IPS-NIHi11 (cell line): Measurements from ENCODE around the gene QPCTL.
A peak's percentile ranks its signal among the peaks of the same experiment; 100 is the strongest.

ENCODE experiments used
- DNase-seq: peaks from one replicate; pipeline ENCODE4 v3.0.0; 2012; ENCODE audit warnings: mixed read lengths, low spot score

The QPCTL gene

GRCh38 chr19:45692187-45693105, at the start of gene QPCTL:
QPCTL (plus strand) TSS chr19:45692666; CDS start chr19:45692704, 38 bp downstream.
- DNase-seq, result peak; percentile 92

- peak; percentile 72 for DNase-seq
These were observed 49.2 kb upstream of the QPCTL start for GRCh38 chr19:45643024-45643926.

GRCh38 chr19:45643927-45644771, 48.3 kb upstream of the QPCTL start:
- DNase-seq, result no peak

GRCh38 chr19:45645068-45645630, 47.3 kb upstream of the QPCTL start:
- DNase-seq, result no peak

- peak; percentile 90 for DNase-seq
These were observed 46.7 kb upstream of the QPCTL start for GRCh38 chr19:45645631-45646344.

DNA sequence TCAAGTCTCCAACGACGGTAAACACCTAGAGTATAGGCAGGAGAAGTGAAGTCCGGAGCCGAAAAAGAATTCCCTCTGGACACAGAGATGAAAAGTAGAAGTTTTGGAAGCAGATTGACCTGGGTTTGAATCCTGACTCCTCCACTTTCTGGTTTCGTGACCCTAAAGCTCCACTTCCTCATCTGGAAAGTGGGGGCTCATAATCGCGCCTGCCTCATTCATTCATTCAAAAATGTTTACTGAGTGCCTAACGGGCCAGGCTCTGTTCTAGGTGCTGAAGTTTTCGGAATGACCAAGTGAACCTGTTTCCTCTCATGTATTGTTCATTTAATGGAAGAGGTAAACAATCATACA, 46.1 kb upstream of the QPCTL start:
- no peak for DNase-seq

DNA sequence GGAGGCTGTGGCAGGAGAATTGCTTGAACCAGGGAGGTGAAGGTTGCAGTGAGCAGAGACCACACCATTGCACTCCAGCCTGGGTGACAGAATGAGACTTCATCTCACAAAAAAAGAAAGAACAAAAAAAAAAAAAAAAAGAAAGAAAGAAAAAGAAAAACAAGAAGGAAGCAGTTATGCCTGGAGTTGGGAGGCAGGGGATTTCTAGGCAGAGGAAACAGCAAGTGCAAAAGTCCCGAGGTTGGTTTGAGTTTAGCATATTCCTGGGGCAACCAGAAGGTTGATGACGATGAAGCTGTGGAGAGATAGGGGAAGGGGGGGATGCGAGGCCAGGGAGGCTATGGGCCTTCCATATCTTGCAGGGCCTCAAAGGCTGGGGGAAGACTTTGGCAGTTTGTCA, 41.7 kb upstream of the QPCTL start:
- no peak for DNase-seq

DNA sequence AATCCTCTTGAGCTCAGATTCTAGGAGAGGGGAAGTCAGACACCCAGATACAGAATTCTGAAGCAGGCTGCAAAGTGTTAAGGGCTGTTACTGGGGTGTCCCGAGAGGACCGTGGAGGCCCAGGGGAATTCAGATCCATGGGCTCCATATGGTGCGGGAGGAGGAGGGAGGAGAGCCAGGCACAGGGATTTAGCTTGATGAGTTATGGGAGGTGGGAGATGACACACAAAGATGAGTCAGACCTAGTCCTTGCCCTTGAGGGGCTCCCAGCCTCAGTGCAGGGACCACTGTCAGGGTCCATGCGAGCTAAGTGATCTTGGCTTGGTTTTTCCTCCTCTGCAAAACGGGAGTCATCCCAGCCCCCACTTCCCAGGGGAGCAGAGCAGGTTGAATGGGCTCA, 38.8 kb upstream of the QPCTL start:
- DNase-seq, result no peak

DNA sequence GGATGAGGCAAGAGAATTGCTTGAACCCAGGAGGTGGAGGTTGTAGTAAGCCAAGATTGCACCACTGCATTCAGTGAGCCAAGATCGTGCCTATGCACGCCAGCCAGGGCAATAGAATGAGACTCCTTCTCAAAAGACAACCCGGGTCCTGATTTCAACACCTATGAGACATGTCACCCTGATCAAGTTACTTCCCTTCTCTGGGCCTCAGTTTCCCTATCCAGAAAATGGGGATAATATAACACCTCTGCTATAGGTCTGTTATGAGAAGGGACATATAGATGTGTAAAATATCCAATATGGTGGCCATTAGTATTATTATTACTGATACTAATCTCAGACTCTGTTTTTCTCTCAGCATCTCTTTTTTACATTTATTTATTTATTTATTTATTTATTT, 37.4 kb upstream of the QPCTL start:
- DNase-seq, result no peak

DNA sequence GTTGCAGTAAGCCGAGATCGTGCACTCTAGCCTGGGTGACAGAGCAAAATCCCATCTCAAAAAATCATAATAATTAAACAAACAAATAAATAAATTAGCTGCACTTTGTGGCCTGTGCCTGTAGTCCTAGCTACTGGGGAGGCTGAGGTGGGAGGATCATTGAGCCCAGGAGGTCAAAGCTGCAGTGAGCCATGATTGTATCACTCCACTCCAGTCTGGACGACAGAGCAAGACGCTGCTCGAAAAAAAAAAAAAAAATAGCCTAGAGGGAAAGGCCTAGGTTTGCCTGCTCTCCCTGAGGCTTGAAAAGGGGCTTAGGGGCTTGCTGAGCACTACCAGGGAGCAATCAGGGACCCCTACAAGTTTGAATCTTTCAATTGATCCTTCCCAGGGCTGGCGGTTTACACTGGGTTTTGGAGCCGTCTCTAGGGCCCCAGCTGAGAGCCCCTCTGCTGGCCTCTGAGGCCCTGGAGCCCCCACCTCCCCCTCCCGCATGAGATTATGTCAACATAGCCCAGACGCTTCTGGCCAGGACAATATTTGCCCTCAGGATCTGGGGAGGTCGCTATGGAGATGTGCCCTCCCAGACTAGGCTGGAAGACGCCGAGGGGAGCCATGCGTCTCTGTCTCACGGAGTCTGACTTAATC, 34.8 kb upstream of the QPCTL start:
- no peak for DNase-seq

GRCh38 chr19:45659096-45659729, 33.3 kb upstream of the QPCTL start:
- DNase-seq, result no peak

DNA sequence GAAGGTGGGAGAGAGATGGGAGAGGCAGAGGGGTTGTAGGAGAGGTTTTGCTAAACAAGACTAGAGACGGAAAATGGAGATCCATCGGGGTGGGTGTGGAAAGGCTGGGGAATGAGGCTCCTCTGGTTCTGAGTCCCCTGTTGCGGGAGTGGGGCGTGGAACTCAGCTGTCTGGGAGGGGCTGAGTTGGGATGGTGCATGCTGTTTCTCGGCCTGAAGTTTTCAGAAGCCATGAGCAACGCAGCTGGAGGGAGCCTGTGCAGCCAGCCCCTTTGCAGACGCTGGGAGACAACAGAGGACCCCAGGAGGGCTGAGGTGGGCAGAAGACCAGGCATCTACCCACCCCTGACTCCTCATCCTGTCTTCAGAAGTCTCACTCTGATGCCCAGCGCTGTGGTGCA, 31.8 kb upstream of the QPCTL start:
- peak; percentile 13 for DNase-seq

GRCh38 chr19:45663800-45664199, 28.7 kb upstream of the QPCTL start:
- DNase-seq, result no peak

DNA sequence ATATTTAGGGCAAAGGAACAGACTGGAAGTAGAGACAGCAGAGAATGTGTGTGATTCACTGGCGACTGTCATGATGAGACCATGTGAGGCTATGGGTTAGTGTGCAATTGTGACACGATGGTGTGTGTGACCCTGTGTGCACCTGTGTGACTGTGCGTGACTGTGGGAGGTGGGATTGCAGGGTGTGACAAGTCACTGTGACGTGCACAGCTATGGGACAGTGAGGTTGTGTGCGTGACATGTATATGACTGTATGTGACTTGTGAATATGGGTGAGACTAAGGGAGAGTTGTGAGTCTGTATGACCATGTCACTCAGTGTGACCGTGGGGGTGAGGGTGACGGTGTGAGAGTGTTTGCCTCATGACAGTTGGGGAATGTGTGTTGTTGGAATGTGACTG, 27.9 kb upstream of the QPCTL start:
- no peak for DNase-seq

- DNase-seq, result peak; percentile 79
These were observed 24.7 kb upstream of the QPCTL start, which contains the start of gene GIPR for GRCh38 chr19:45667620-45668341. GIPR (plus strand) TSS chr19:45668221; CDS start chr19:45669521, 1,300 bp downstream.

DNA sequence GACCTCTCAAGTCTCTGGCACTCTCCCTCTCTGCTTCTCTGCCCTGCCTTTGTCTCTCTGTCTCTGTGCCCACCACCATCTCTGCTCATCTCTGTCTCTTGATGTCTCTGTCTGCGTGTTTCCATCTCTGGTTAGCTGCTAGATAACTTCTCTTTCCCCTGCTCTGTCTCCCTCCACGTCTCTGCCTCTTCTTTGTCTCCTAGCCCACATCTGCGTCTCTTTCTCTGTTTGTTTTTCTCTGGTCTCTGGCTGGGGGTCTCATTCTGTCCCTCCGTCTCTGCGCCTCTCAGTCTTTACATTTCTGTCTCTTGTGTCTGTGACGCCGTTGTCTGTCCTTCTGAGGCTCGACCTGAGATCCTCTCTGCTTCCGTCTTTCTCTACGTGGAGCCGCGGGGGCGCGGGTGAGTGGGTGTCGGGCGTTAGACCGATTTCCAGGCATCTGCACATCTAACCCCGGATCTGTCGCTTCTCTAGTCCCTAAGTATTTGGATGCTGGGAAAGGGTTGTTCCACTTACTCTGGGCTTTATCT, 24.1 kb upstream of the QPCTL start:
- no peak for DNase-seq

- DNase-seq, result peak; percentile 96
These were observed 21.6 kb upstream of the QPCTL start for GRCh38 chr19:45670670-45671453.

DNA sequence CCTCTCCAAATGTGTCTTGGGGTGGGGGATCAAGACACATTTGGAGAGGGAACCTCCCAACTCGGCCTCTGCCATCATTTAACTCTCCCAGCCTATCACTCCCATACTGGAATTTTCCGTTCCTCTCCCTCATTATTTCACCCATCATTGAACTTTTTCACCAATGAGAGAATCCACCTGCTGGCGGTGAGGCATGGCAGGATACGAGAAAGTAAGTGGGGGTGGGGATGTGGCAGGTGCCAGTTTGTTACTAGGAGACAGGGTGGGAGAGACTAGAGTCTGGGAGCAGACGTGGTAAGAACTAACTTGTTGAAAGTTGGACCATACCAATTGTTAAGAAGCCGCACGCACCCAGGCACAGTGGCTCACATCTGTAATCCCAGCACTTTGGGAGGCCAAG, 17.5 kb upstream of the QPCTL start:
- DNase-seq, result no peak
